ENCODE data around the gene UBXN6.

The UBXN6 gene

GRCh38 chr19:4430760-4431159 lies 26.8 kb downstream of the UBXN6 start:
- no peak overlapping the region for H3K27ac ChIP-seq
- TF ChIP-seq CTCF (conservative IDR thresholded peaks at IDR 0.05), result no peak

- TF ChIP-seq CTCF (conservative IDR thresholded peaks at IDR 0.05), result no peak
- H3K27ac ChIP-seq, result no peak overlapping the region
These were observed 27.8 kb downstream of the UBXN6 start for GRCh38 chr19:4429771-4430171.

- no peak overlapping the region for H3K27ac ChIP-seq
- no peak for TF ChIP-seq CTCF (conservative IDR thresholded peaks at IDR 0.05)
These were observed 28.3 kb downstream of the UBXN6 start for GRCh38 chr19:4429256-4429655.

GRCh38 chr19:4428326-4428975 lies 29.1 kb downstream of the UBXN6 start:
- no peak overlapping the region for H3K27ac ChIP-seq
- TF ChIP-seq CTCF (conservative IDR thresholded peaks at IDR 0.05), result no peak

- H3K27ac ChIP-seq, result no peak overlapping the region
- no peak for TF ChIP-seq CTCF (conservative IDR thresholded peaks at IDR 0.05)
These were observed 32.1 kb downstream of the UBXN6 start for GRCh38 chr19:4425537-4425936.

GRCh38 chr19:4423416-4424126 lies 34.0 kb downstream of the UBXN6 start:
- no peak overlapping the region for H3K27ac ChIP-seq
- TF ChIP-seq CTCF (conservative IDR thresholded peaks at IDR 0.05), result no peak

- H3K27ac ChIP-seq, result no peak overlapping the region
- TF ChIP-seq CTCF (conservative IDR thresholded peaks at IDR 0.05), result no peak
These were observed 41.3 kb downstream of the UBXN6 start for GRCh38 chr19:4416268-4416667.

All from VCaP (cell line).